OCI-LY7 (cell line): ENCODE measurements around the gene CIDEA.

Experiments
- EZH2phosphoT487 ChIP-seq: fragments of 200-600 bp; sonication (generic); IDR thresholded peaks from 2 replicates; pipeline ENCODE4 v1.6.1; 2018; ENCODE audit warnings: low read depth, borderline replicate concordance, mild to moderate bottlenecking, mixed run types, antibody characterized with exemption, low read length, moderate library complexity, mixed read lengths
- TF ChIP-seq, protein P1 (sequence below): fragments of 200-600 bp; sonication (generic); conservative IDR thresholded peaks from 2 replicates; pipeline ENCODE4 v1.5.1; 2014; ENCODE audit warnings: mild to moderate bottlenecking, antibody characterized with exemption, low read length, moderate library complexity, mixed read lengths

GRCh38 chr18:12252061-12252460 is 2.1 kb upstream of the CIDEA start:
- TF ChIP-seq, protein P1, sequence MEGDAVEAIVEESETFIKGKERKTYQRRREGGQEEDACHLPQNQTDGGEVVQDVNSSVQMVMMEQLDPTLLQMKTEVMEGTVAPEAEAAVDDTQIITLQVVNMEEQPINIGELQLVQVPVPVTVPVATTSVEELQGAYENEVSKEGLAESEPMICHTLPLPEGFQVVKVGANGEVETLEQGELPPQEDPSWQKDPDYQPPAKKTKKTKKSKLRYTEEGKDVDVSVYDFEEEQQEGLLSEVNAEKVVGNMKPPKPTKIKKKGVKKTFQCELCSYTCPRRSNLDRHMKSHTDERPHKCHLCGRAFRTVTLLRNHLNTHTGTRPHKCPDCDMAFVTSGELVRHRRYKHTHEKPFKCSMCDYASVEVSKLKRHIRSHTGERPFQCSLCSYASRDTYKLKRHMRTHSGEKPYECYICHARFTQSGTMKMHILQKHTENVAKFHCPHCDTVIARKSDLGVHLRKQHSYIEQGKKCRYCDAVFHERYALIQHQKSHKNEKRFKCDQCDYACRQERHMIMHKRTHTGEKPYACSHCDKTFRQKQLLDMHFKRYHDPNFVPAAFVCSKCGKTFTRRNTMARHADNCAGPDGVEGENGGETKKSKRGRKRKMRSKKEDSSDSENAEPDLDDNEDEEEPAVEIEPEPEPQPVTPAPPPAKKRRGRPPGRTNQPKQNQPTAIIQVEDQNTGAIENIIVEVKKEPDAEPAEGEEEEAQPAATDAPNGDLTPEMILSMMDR: no peak
- no peak for TF ChIP-seq EZH2phosphoT487
